ENCODE data around the gene MEI4.

DNA sequence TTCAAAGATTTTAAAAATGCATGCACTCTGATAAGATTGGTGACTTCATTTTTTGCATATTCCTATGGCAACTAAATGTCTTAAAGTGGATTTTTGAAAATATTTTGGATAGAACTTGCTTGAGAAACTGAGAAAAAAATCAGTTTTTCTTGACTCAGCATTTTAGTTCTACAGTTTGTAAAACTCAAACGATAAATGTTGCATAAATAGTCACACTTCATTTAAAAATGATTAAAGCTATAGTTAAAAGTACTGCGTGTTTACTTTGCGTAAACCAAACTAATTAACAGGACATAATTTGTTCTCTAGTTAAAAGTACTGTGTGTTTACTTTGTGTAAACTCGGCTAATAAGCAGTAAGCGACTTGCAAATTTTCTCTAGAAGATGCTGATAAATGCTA lies 28.3 kb upstream of the MEI4 start:
- TF ChIP-seq, protein P1, sequence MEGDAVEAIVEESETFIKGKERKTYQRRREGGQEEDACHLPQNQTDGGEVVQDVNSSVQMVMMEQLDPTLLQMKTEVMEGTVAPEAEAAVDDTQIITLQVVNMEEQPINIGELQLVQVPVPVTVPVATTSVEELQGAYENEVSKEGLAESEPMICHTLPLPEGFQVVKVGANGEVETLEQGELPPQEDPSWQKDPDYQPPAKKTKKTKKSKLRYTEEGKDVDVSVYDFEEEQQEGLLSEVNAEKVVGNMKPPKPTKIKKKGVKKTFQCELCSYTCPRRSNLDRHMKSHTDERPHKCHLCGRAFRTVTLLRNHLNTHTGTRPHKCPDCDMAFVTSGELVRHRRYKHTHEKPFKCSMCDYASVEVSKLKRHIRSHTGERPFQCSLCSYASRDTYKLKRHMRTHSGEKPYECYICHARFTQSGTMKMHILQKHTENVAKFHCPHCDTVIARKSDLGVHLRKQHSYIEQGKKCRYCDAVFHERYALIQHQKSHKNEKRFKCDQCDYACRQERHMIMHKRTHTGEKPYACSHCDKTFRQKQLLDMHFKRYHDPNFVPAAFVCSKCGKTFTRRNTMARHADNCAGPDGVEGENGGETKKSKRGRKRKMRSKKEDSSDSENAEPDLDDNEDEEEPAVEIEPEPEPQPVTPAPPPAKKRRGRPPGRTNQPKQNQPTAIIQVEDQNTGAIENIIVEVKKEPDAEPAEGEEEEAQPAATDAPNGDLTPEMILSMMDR (IDR thresholded peaks at IDR 0.05): no peak
- TF ChIP-seq POLR2AphosphoS5 (IDR thresholded peaks at IDR 0.05; ENCODE audit: insufficient read depth in 1 of 2, low read depth in 1 of 2): no peak
